GM23338 (cell line): ENCODE data around the gene NRG3. TPM values are rescaled to one million over a fixed set of nuclear protein-coding genes. Genes with fewer than 3 reads are reported as not detected.

ENCODE experiments used
- ATAC-seq: fragments of 200-7000 bp; cut with Tn5 transposase; 3 replicates; pipeline ENCODE4 v1.9.1; 2020
- DNase-seq: peaks from one replicate; pipeline ENCODE4 v3.0.0-alpha.2; 2015; ENCODE audit warnings: low spot score
- H2AFZ ChIP-seq: fragments of 200-600 bp; sonication (generic); 2 replicates; pipeline ENCODE4 v1.8.0; 2016; ENCODE audit warnings: antibody characterized with exemption, mild to moderate bottlenecking, moderate library complexity
- H3F3A ChIP-seq: fragments of 200-600 bp; sonication (generic); replicated peaks from 2 replicates; pipeline ENCODE4 v1.8.0; 2017; ENCODE audit warnings: antibody characterized with exemption, mixed run types, low read depth
- H3K27ac ChIP-seq: fragments of 200-600 bp; sonication (generic); 2 replicates; pipeline ENCODE4 v1.6.1; 2016; ENCODE audit warnings: low read depth
- H3K27me3 ChIP-seq: fragments of 200-600 bp; sonication (generic); 2 replicates; pipeline ENCODE4 v1.8.0; 2016; ENCODE audit warnings: mild to moderate bottlenecking, mixed run types, moderate library complexity; ENCODE audit not compliant: insufficient read depth
- H3K36me3 ChIP-seq: fragments of 200-600 bp; sonication (generic); 2 replicates; pipeline ENCODE4 v1.8.0; 2016; ENCODE audit warnings: mild to moderate bottlenecking; ENCODE audit not compliant: insufficient read depth
- H3K4me1 ChIP-seq: fragments of 200-600 bp; sonication (generic); 2 replicates; pipeline ENCODE4 v1.8.0; 2016; ENCODE audit warnings: mild to moderate bottlenecking, moderate library complexity; ENCODE audit not compliant: insufficient read depth
- H3K4me2 ChIP-seq: fragments of 200-600 bp; sonication (generic); 2 replicates; pipeline ENCODE4 v1.7.1; 2017; ENCODE audit warnings: mixed run types
- H3K4me3 ChIP-seq: fragments of 200-600 bp; sonication (generic); 2 replicates; pipeline ENCODE4 v1.6.1; 2016; ENCODE audit warnings: mixed run types
- H3K79me2 ChIP-seq: fragments of 200-600 bp; sonication (generic); replicated peaks from 2 replicates; pipeline ENCODE4 v1.8.0; 2017; ENCODE audit warnings: mild to moderate bottlenecking; ENCODE audit not compliant: insufficient read depth
- H3K9me2 ChIP-seq: fragments of 200-600 bp; sonication (generic); 2 replicates; pipeline ENCODE4 v1.8.0; 2017; ENCODE audit not compliant: insufficient read depth
- H4K20me1 ChIP-seq: fragments of 200-600 bp; sonication (generic); replicated peaks from 2 replicates; pipeline ENCODE4 v1.8.0; 2017; ENCODE audit warnings: mild to moderate bottlenecking; ENCODE audit not compliant: insufficient read depth
- H3K27ac Mint-ChIP-seq: 2 replicates; pipeline ENCODE4 v1.8.0; 2020; ENCODE audit warnings: inconsistent platforms, mild to moderate bottlenecking, moderate library complexity, mixed read lengths
- H3K27me3 Mint-ChIP-seq: 3 replicates; pipeline ENCODE4 v1.8.0; 2022; ENCODE audit warnings: low read depth, mild to moderate bottlenecking, moderate library complexity, mixed read lengths, inconsistent platforms; ENCODE audit not compliant: insufficient read depth, poor library complexity
- H3K36me3 Mint-ChIP-seq: 3 replicates; pipeline ENCODE4 v1.8.0; 2021; ENCODE audit warnings: low read depth, mild to moderate bottlenecking, inconsistent platforms, moderate library complexity, mixed read lengths
- H3K4me1 Mint-ChIP-seq: 3 replicates; pipeline ENCODE4 v1.8.0; 2020; ENCODE audit warnings: mild to moderate bottlenecking, inconsistent platforms, mixed read lengths
- H3K4me3 Mint-ChIP-seq: 3 replicates; pipeline ENCODE4 v1.8.0; 2021; ENCODE audit warnings: moderate library complexity, mild to moderate bottlenecking, inconsistent platforms, mixed read lengths
- H3K9me3 Mint-ChIP-seq: 3 replicates; pipeline ENCODE4 v1.8.0; 2020; ENCODE audit warnings: moderate library complexity, mild to moderate bottlenecking, inconsistent platforms, mixed read lengths
- CREB1 ChIP-seq: fragments of 250-450 bp; sonication (Bioruptor Pico); IDR thresholded peaks from 2 replicates; pipeline ENCODE4 v1.5.0; 2020; ENCODE audit warnings: low read depth, mild to moderate bottlenecking, moderate library complexity
- CTCF ChIP-seq, 2 experiments: fragments of 200-600 bp in 1 of 2; sonication (generic) in 1 of 2; conservative IDR thresholded peaks; 2 replicates each; pipeline versions ENCODE4 v1.5.1 to v1.6.1; 2016 to 2017; ENCODE audit warnings: antibody characterized with exemption in 2 of 2, low read depth in 2 of 2, mild to moderate bottlenecking in 2 of 2, moderate library complexity in 1 of 2
- EZH2 ChIP-seq: fragments of 200-600 bp; sonication (generic); IDR thresholded peaks from one replicate; pipeline ENCODE4 v1.8.0; 2017; ENCODE audit warnings: antibody characterized with exemption, mild to moderate bottlenecking, low read depth; ENCODE audit not compliant: unreplicated experiment
- EZH2phosphoT487 ChIP-seq: fragments of 200-600 bp; sonication (generic); IDR thresholded peaks from one replicate; pipeline ENCODE4 v1.8.1; 2018; ENCODE audit warnings: antibody characterized with exemption; ENCODE audit not compliant: unreplicated experiment
- JUNB ChIP-seq: IDR thresholded peaks from one replicate; pipeline ENCODE4 v1.6.1; 2016; ENCODE audit warnings: antibody characterized with exemption; ENCODE audit not compliant: unreplicated experiment
- NANOG ChIP-seq: IDR thresholded peaks from 2 replicates; pipeline ENCODE4 v1.6.1; 2016; ENCODE audit warnings: antibody characterized with exemption, borderline replicate concordance
- POLR2AphosphoS5 ChIP-seq: IDR thresholded peaks from 2 replicates; pipeline ENCODE4 v1.6.1; 2016; ENCODE audit warnings: antibody characterized with exemption, low read depth
- STAT1 ChIP-seq: IDR thresholded peaks from one replicate; pipeline ENCODE4 v1.6.1; 2016; ENCODE audit warnings: antibody characterized with exemption; ENCODE audit not compliant: unreplicated experiment
- ZNF114 ChIP-seq: fragments of 250-450 bp; sonication (Bioruptor Pico); IDR thresholded peaks from 2 replicates; pipeline ENCODE4 v1.5.0; 2020; ENCODE audit warnings: mild to moderate bottlenecking, moderate library complexity
- ZNF331 ChIP-seq: fragments of 250-450 bp; sonication (Bioruptor Pico); IDR thresholded peaks from 2 replicates; pipeline ENCODE4 v1.5.0; 2020; ENCODE audit warnings: low read depth, mild to moderate bottlenecking, moderate library complexity
- polyA plus RNA-seq: library from polyadenylated mRNA; unstranded; fragments of >200 nt; fragmentation: Nextera tagmentation; extraction: Ambion mirVana; gene quantifications from 2 replicates; pipeline ENCODE4 v1.2.1, GENCODE V29; 2016
- total RNA-seq: library from RNA; depleted of rRNA; stranded (reverse); fragments of >200 nt; shearing (Covaris generic); gene quantifications from 2 replicates; pipeline ENCODE4 v1.2.3, GENCODE V29; 2014
- TF ChIP-seq, protein P1 (sequence below): IDR thresholded peaks from 2 replicates; pipeline ENCODE4 v1.6.1; 2016; ENCODE audit warnings: antibody characterized with exemption
- TF ChIP-seq, protein P2 (sequence below): IDR thresholded peaks from one replicate; pipeline ENCODE4 v1.6.1; 2018; ENCODE audit warnings: antibody characterized with exemption; ENCODE audit not compliant: unreplicated experiment
- TF ChIP-seq, protein P3 (sequence below): fragments of 250-450 bp; sonication (Bioruptor Pico); IDR thresholded peaks from 2 replicates; pipeline ENCODE4 v1.5.0; 2020; ENCODE audit warnings: mild to moderate bottlenecking, moderate library complexity

Gene NRG3
- total and polyA plus RNA-seq, 2 experiments from 2014 or later, result 1.9 to 3.9 TPM

DNA sequence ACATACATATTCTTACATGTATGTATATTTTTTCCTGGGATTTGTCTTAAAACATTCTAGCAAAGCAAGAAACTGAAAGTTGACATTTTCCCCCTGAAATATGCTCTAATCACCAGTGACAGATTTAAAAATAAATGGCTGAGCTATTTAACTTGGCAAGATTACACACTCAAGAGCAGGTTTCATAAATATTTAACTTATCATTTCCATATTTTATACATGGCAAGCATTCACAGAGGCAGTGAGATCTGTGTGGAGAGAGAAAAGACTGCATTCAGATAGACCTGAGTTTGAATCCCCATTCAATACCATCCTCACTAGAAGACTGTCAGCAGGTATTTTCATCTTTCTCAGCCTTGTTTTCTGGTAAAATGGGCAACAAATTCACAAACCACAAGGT lies 1043.0 kb downstream of the NRG3 start:
- Mint-ChIP-seq H3K4me1 (no peaks in the 10 kb centered on the region), H3K27ac (no peak overlapping the region), H3K27me3 (no peaks in the 10 kb centered on the region), H3K4me3 (no peak overlapping the region), H3K9me3 (peaks cover 14% of the 10 kb centered on the region; the same call in 2 of the 3 replicates), H3K36me3 (peaks cover 8% of the 10 kb centered on the region; the same call in 2 of the 3 replicates)
- no peaks in the 10 kb centered on the region for H3F3A ChIP-seq
- H3K36me3 ChIP-seq, result no peaks in the 10 kb centered on the region
- DNase-seq, result no peak
- TF ChIP-seq, protein P1, sequence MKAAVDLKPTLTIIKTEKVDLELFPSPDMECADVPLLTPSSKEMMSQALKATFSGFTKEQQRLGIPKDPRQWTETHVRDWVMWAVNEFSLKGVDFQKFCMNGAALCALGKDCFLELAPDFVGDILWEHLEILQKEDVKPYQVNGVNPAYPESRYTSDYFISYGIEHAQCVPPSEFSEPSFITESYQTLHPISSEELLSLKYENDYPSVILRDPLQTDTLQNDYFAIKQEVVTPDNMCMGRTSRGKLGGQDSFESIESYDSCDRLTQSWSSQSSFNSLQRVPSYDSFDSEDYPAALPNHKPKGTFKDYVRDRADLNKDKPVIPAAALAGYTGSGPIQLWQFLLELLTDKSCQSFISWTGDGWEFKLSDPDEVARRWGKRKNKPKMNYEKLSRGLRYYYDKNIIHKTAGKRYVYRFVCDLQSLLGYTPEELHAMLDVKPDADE, result no peak
- TF ChIP-seq ZNF331 (CRISPR knock-in tag), result no peak
- no peak for TF ChIP-seq CREB1
- TF ChIP-seq CTCF (conservative IDR thresholded peaks at IDR 0.05; ENCODE audit: low read depth in 2 of 2), result no peak
- no peak for TF ChIP-seq STAT1
- no peak for TF ChIP-seq JUNB
- TF ChIP-seq POLR2AphosphoS5, result no peak
- TF ChIP-seq, protein P2, sequence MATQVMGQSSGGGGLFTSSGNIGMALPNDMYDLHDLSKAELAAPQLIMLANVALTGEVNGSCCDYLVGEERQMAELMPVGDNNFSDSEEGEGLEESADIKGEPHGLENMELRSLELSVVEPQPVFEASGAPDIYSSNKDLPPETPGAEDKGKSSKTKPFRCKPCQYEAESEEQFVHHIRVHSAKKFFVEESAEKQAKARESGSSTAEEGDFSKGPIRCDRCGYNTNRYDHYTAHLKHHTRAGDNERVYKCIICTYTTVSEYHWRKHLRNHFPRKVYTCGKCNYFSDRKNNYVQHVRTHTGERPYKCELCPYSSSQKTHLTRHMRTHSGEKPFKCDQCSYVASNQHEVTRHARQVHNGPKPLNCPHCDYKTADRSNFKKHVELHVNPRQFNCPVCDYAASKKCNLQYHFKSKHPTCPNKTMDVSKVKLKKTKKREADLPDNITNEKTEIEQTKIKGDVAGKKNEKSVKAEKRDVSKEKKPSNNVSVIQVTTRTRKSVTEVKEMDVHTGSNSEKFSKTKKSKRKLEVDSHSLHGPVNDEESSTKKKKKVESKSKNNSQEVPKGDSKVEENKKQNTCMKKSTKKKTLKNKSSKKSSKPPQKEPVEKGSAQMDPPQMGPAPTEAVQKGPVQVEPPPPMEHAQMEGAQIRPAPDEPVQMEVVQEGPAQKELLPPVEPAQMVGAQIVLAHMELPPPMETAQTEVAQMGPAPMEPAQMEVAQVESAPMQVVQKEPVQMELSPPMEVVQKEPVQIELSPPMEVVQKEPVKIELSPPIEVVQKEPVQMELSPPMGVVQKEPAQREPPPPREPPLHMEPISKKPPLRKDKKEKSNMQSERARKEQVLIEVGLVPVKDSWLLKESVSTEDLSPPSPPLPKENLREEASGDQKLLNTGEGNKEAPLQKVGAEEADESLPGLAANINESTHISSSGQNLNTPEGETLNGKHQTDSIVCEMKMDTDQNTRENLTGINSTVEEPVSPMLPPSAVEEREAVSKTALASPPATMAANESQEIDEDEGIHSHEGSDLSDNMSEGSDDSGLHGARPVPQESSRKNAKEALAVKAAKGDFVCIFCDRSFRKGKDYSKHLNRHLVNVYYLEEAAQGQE, result no peak
- TF ChIP-seq ZNF114 (CRISPR knock-in tag), result no peak
- TF ChIP-seq, protein P3, sequence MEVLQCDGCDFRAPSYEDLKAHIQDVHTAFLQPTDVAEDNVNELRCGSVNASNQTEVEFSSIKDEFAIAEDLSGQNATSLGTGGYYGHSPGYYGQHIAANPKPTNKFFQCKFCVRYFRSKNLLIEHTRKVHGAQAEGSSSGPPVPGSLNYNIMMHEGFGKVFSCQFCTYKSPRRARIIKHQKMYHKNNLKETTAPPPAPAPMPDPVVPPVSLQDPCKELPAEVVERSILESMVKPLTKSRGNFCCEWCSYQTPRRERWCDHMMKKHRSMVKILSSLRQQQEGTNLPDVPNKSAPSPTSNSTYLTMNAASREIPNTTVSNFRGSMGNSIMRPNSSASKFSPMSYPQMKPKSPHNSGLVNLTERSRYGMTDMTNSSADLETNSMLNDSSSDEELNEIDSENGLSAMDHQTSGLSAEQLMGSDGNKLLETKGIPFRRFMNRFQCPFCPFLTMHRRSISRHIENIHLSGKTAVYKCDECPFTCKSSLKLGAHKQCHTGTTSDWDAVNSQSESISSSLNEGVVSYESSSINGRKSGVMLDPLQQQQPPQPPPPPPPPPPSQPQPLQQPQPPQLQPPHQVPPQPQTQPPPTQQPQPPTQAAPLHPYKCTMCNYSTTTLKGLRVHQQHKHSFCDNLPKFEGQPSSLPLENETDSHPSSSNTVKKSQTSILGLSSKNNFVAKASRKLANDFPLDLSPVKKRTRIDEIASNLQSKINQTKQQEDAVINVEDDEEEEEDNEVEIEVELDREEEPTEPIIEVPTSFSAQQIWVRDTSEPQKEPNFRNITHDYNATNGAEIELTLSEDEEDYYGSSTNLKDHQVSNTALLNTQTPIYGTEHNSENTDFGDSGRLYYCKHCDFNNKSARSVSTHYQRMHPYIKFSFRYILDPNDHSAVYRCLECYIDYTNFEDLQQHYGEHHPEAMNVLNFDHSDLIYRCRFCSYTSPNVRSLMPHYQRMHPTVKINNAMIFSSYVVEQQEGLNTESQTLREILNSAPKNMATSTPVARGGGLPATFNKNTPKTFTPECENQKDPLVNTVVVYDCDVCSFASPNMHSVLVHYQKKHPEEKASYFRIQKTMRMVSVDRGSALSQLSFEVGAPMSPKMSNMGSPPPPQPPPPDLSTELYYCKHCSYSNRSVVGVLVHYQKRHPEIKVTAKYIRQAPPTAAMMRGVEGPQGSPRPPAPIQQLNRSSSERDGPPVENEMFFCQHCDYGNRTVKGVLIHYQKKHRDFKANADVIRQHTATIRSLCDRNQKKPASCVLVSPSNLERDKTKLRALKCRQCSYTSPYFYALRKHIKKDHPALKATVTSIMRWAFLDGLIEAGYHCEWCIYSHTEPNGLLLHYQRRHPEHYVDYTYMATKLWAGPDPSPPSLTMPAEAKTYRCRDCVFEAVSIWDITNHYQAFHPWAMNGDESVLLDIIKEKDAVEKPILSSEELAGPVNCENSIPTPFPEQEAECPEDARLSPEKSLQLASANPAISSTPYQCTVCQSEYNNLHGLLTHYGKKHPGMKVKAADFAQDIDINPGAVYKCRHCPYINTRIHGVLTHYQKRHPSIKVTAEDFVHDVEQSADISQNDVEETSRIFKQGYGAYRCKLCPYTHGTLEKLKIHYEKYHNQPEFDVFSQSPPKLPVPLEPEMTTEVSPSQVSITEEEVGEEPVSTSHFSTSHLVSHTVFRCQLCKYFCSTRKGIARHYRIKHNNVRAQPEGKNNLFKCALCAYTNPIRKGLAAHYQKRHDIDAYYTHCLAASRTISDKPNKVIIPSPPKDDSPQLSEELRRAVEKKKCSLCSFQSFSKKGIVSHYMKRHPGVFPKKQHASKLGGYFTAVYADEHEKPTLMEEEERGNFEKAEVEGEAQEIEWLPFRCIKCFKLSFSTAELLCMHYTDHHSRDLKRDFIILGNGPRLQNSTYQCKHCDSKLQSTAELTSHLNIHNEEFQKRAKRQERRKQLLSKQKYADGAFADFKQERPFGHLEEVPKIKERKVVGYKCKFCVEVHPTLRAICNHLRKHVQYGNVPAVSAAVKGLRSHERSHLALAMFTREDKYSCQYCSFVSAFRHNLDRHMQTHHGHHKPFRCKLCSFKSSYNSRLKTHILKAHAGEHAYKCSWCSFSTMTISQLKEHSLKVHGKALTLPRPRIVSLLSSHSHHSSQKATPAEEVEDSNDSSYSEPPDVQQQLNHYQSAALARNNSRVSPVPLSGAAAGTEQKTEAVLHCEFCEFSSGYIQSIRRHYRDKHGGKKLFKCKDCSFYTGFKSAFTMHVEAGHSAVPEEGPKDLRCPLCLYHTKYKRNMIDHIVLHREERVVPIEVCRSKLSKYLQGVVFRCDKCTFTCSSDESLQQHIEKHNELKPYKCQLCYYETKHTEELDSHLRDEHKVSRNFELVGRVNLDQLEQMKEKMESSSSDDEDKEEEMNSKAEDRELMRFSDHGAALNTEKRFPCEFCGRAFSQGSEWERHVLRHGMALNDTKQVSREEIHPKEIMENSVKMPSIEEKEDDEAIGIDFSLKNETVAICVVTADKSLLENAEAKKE (CRISPR knock-in tag), result no peak
- TF ChIP-seq EZH2phosphoT487, result no peak
- TF ChIP-seq NANOG, result no peak
- no peak for TF ChIP-seq EZH2
- no peaks in the 10 kb centered on the region for H4K20me1 ChIP-seq
- no peak overlapping the region for H3K27ac ChIP-seq
- no peak overlapping the region for H2AFZ ChIP-seq
- H3K4me2 ChIP-seq, result no peak overlapping the region
- no peaks in the 10 kb centered on the region for H3K27me3 ChIP-seq
- no peak for ATAC-seq
- no peak overlapping the region for H3K4me3 ChIP-seq
- H3K79me2 ChIP-seq, result no peaks in the 10 kb centered on the region
- H3K9me2 ChIP-seq, result no peaks in the 10 kb centered on the region
- H3K4me1 ChIP-seq, result no peaks in the 10 kb centered on the region
